GM23338 (cell line): ENCODE data around the gene RPTOR. TPM values are rescaled to one million over a fixed set of nuclear protein-coding genes. Genes with fewer than 3 reads are reported as not detected.

Source experiments
- ATAC-seq: fragments of 200-7000 bp; cut with Tn5 transposase; 3 replicates; pipeline ENCODE4 v1.9.1; 2020
- DNase-seq: peaks from one replicate; pipeline ENCODE4 v3.0.0-alpha.2; 2015; ENCODE audit warnings: low spot score
- H2AFZ ChIP-seq: fragments of 200-600 bp; sonication (generic); 2 replicates; pipeline ENCODE4 v1.8.0; 2016; ENCODE audit warnings: antibody characterized with exemption, mild to moderate bottlenecking, moderate library complexity
- H3F3A ChIP-seq: fragments of 200-600 bp; sonication (generic); replicated peaks from 2 replicates; pipeline ENCODE4 v1.8.0; 2017; ENCODE audit warnings: antibody characterized with exemption, mixed run types, low read depth
- H3K27ac ChIP-seq: fragments of 200-600 bp; sonication (generic); 2 replicates; pipeline ENCODE4 v1.6.1; 2016; ENCODE audit warnings: low read depth
- H3K27me3 ChIP-seq: fragments of 200-600 bp; sonication (generic); 2 replicates; pipeline ENCODE4 v1.8.0; 2016; ENCODE audit warnings: mild to moderate bottlenecking, mixed run types, moderate library complexity; ENCODE audit not compliant: insufficient read depth
- H3K36me3 ChIP-seq: fragments of 200-600 bp; sonication (generic); 2 replicates; pipeline ENCODE4 v1.8.0; 2016; ENCODE audit warnings: mild to moderate bottlenecking; ENCODE audit not compliant: insufficient read depth
- H3K4me1 ChIP-seq: fragments of 200-600 bp; sonication (generic); 2 replicates; pipeline ENCODE4 v1.8.0; 2016; ENCODE audit warnings: mild to moderate bottlenecking, moderate library complexity; ENCODE audit not compliant: insufficient read depth
- H3K4me2 ChIP-seq: fragments of 200-600 bp; sonication (generic); 2 replicates; pipeline ENCODE4 v1.7.1; 2017; ENCODE audit warnings: mixed run types
- H3K4me3 ChIP-seq: fragments of 200-600 bp; sonication (generic); 2 replicates; pipeline ENCODE4 v1.6.1; 2016; ENCODE audit warnings: mixed run types
- H3K79me2 ChIP-seq: fragments of 200-600 bp; sonication (generic); replicated peaks from 2 replicates; pipeline ENCODE4 v1.8.0; 2017; ENCODE audit warnings: mild to moderate bottlenecking; ENCODE audit not compliant: insufficient read depth
- H3K9me2 ChIP-seq: fragments of 200-600 bp; sonication (generic); 2 replicates; pipeline ENCODE4 v1.8.0; 2017; ENCODE audit not compliant: insufficient read depth
- H4K20me1 ChIP-seq: fragments of 200-600 bp; sonication (generic); replicated peaks from 2 replicates; pipeline ENCODE4 v1.8.0; 2017; ENCODE audit warnings: mild to moderate bottlenecking; ENCODE audit not compliant: insufficient read depth
- H3K27ac Mint-ChIP-seq: 2 replicates; pipeline ENCODE4 v1.8.0; 2020; ENCODE audit warnings: inconsistent platforms, mild to moderate bottlenecking, moderate library complexity, mixed read lengths
- H3K27me3 Mint-ChIP-seq: 3 replicates; pipeline ENCODE4 v1.8.0; 2022; ENCODE audit warnings: low read depth, mild to moderate bottlenecking, moderate library complexity, mixed read lengths, inconsistent platforms; ENCODE audit not compliant: insufficient read depth, poor library complexity
- H3K36me3 Mint-ChIP-seq: 3 replicates; pipeline ENCODE4 v1.8.0; 2021; ENCODE audit warnings: low read depth, mild to moderate bottlenecking, inconsistent platforms, moderate library complexity, mixed read lengths
- H3K4me1 Mint-ChIP-seq: 3 replicates; pipeline ENCODE4 v1.8.0; 2020; ENCODE audit warnings: mild to moderate bottlenecking, inconsistent platforms, mixed read lengths
- H3K4me3 Mint-ChIP-seq: 3 replicates; pipeline ENCODE4 v1.8.0; 2021; ENCODE audit warnings: moderate library complexity, mild to moderate bottlenecking, inconsistent platforms, mixed read lengths
- H3K9me3 Mint-ChIP-seq: 3 replicates; pipeline ENCODE4 v1.8.0; 2020; ENCODE audit warnings: moderate library complexity, mild to moderate bottlenecking, inconsistent platforms, mixed read lengths
- CREB1 ChIP-seq: fragments of 250-450 bp; sonication (Bioruptor Pico); IDR thresholded peaks from 2 replicates; pipeline ENCODE4 v1.5.0; 2020; ENCODE audit warnings: low read depth, mild to moderate bottlenecking, moderate library complexity
- CTCF ChIP-seq, 2 experiments: fragments of 200-600 bp in 1 of 2; sonication (generic) in 1 of 2; conservative IDR thresholded peaks; 2 replicates each; pipeline versions ENCODE4 v1.5.1 to v1.6.1; 2016 to 2017; ENCODE audit warnings: antibody characterized with exemption in 2 of 2, low read depth in 2 of 2, mild to moderate bottlenecking in 2 of 2, moderate library complexity in 1 of 2
- EZH2 ChIP-seq: fragments of 200-600 bp; sonication (generic); IDR thresholded peaks from one replicate; pipeline ENCODE4 v1.8.0; 2017; ENCODE audit warnings: antibody characterized with exemption, mild to moderate bottlenecking, low read depth; ENCODE audit not compliant: unreplicated experiment
- EZH2phosphoT487 ChIP-seq: fragments of 200-600 bp; sonication (generic); IDR thresholded peaks from one replicate; pipeline ENCODE4 v1.8.1; 2018; ENCODE audit warnings: antibody characterized with exemption; ENCODE audit not compliant: unreplicated experiment
- POLR2AphosphoS5 ChIP-seq: IDR thresholded peaks from 2 replicates; pipeline ENCODE4 v1.6.1; 2016; ENCODE audit warnings: antibody characterized with exemption, low read depth
- STAT1 ChIP-seq: IDR thresholded peaks from one replicate; pipeline ENCODE4 v1.6.1; 2016; ENCODE audit warnings: antibody characterized with exemption; ENCODE audit not compliant: unreplicated experiment
- ZNF462 ChIP-seq: fragments of 250-450 bp; sonication (Bioruptor Pico); IDR thresholded peaks from 2 replicates; pipeline ENCODE4 v1.5.0; 2020; ENCODE audit warnings: mild to moderate bottlenecking, moderate library complexity
- polyA plus RNA-seq: library from polyadenylated mRNA; unstranded; fragments of >200 nt; fragmentation: Nextera tagmentation; extraction: Ambion mirVana; gene quantifications from 2 replicates; pipeline ENCODE4 v1.2.1, GENCODE V29; 2016
- total RNA-seq: library from RNA; depleted of rRNA; stranded (reverse); fragments of >200 nt; shearing (Covaris generic); gene quantifications from 2 replicates; pipeline ENCODE4 v1.2.3, GENCODE V29; 2014

RPTOR gene
- total and polyA plus RNA-seq, 2 experiments from 2014 or later = 9.5 to 38.0 TPM

- no peak for TF ChIP-seq EZH2
- no peak for TF ChIP-seq EZH2phosphoT487
- TF ChIP-seq CTCF (conservative IDR thresholded peaks at IDR 0.05; ENCODE audit: low read depth in 2 of 2) = no peak
These were observed at the start of gene RPTOR (continued) for GRCh38 chr17:80544655-80545498.

GRCh38 chr17:80497726-80498241 lies 46.9 kb upstream of the RPTOR start:
- H3K27ac ChIP-seq = no peak overlapping the region
- Mint-ChIP-seq H3K4me1 (peaks cover 10% of the 10 kb centered on the region), H3K27me3 (peaks cover 29% of the 10 kb centered on the region), H3K4me3 (no peak overlapping the region), H3K36me3 (peaks cover 3% of the 10 kb centered on the region; the same call in 1 of the 3 replicates), H3K9me3 (no peaks in the 10 kb centered on the region), H3K27ac (no peak overlapping the region)
- no peaks in the 10 kb centered on the region for H3K27me3 ChIP-seq
- H3K4me3 ChIP-seq = no peak overlapping the region
- no peak for DNase-seq
- no peak for ATAC-seq
- no peak overlapping the region for H3K4me2 ChIP-seq
- no peaks in the 10 kb centered on the region for H3K79me2 ChIP-seq
- TF ChIP-seq POLR2AphosphoS5 (no peak), STAT1 (no peak), ZNF462 (CRISPR knock-in tag) (no peak), CREB1 (CRISPR knock-in tag) (no peak)
- no peak overlapping the region for H2AFZ ChIP-seq
- H3K4me1 ChIP-seq = no peaks in the 10 kb centered on the region
- H3K9me2 ChIP-seq = no peaks in the 10 kb centered on the region
- H3F3A ChIP-seq = no peaks in the 10 kb centered on the region
- no peaks in the 10 kb centered on the region for H4K20me1 ChIP-seq
- H3K36me3 ChIP-seq = no peaks in the 10 kb centered on the region
